Measurements from ENCODE around the gene TACR1. TPM values are rescaled to one million over a fixed set of nuclear protein-coding genes. Genes with fewer than 3 reads are reported as not detected.

Gene TACR1
- total and polyA plus RNA-seq, 2 experiments from 2014 or later = 3.5 to 7.3 TPM

DNA sequence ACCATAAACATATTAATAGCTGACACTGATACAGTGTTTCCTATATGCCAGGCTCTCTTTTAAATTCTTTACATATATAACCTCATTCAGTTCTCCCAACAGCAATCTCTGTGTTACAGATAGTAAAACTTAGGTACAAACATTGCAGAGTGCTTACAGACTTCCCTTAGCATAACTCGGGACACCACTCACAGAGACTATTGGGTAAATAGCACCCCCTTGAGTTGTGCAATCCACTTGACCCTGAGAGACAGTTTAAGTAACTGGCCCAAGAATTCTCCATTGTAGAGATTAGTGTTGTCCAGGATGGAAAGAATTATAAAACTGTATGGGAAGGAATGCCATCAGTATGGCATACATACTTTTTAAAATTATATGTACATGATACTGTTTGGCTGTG is 130.8 kb downstream of the TACR1 start:
- no peak for TF ChIP-seq EZH2phosphoT487 (IDR thresholded peaks at IDR 0.05; ENCODE audit: unreplicated experiment)
- no peak for TF ChIP-seq STAT1 (IDR thresholded peaks at IDR 0.05; ENCODE audit: unreplicated experiment)
- TF ChIP-seq CTCF (conservative IDR thresholded peaks at IDR 0.05; ENCODE audit: low read depth in 2 of 2) = peak in 1 of 2 experiments; percentile 47; a peak in 3 of 4 replicates
- Histone ChIP-seq H3K4me1 (ENCODE audit: insufficient read depth) (0 out of 2 replicates have a peak, but pooled peaks cover 9% of the 10 kb centered on the region), H3K79me2 (replicated peaks; ENCODE audit: insufficient read depth) (no peaks in the 10 kb centered on the region), H4K20me1 (replicated peaks; ENCODE audit: insufficient read depth) (no peaks in the 10 kb centered on the region), H3K4me2 (no peak overlapping the region), H3K27me3 (ENCODE audit: insufficient read depth) (no peaks in the 10 kb centered on the region), H3K9me2 (ENCODE audit: insufficient read depth) (no peaks in the 10 kb centered on the region; the same call in 1 of the 2 replicates), H3K27ac (ENCODE audit: low read depth) (no peak overlapping the region), H3K4me3 (no peak overlapping the region), H3F3A (replicated peaks; ENCODE audit: low read depth) (no peaks in the 10 kb centered on the region), H2AFZ (no peak overlapping the region), H3K36me3 (ENCODE audit: insufficient read depth) (no peaks in the 10 kb centered on the region)
- H3K9me3 Mint-ChIP-seq = no peaks in the 10 kb centered on the region; the same call in 2 of the 3 replicates
- H3K27me3 Mint-ChIP-seq (ENCODE audit: insufficient read depth, low read depth, poor library complexity) = peaks cover 4% of the 10 kb centered on the region
- H3K4me3 Mint-ChIP-seq = no peak overlapping the region
- no peak for DNase-seq (ENCODE audit: low spot score)
- H3K4me1 Mint-ChIP-seq = peaks cover 15% of the 10 kb centered on the region
- ATAC-seq = no peak
- H3K27ac Mint-ChIP-seq = no peak overlapping the region
- no peaks in the 10 kb centered on the region for H3K36me3 Mint-ChIP-seq (ENCODE audit: low read depth)

DNA sequence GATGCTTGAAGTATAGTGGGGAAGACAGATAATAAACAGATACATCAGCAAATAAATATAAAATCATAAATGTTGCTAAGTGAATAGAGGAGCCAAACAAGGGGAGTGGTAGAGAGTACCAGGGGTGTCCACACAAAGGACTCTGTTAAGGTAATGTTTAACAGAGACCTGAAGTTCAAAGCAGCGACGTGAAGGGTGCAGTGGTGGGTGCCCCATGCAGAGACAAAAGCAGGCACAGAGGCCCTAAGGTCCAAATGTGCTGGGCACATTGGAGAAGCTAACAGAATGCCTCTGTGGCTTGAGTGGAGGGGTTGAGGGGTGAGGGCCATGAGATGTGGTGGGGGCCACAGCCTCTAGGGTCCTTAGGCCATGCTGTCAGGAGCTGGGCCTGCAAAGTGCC is 131.8 kb downstream of the TACR1 start:
- H3K4me1 ChIP-seq (ENCODE audit: insufficient read depth) = 0 out of 2 replicates have a peak, but pooled peaks cover 9% of the 10 kb centered on the region
- no peaks in the 10 kb centered on the region for H3K36me3 Mint-ChIP-seq (ENCODE audit: low read depth)
- H3K4me3 Mint-ChIP-seq = no peak overlapping the region
- no peaks in the 10 kb centered on the region for H4K20me1 ChIP-seq (replicated peaks; ENCODE audit: insufficient read depth)
- ATAC-seq (no peak), DNase-seq (ENCODE audit: low spot score) (no peak)
- H3K9me3 Mint-ChIP-seq = no peaks in the 10 kb centered on the region; the same call in 2 of the 3 replicates
- H3F3A ChIP-seq (replicated peaks; ENCODE audit: low read depth) = no peaks in the 10 kb centered on the region
- no peak overlapping the region for H3K4me3 ChIP-seq
- peaks cover 11% of the 10 kb centered on the region for H3K4me1 Mint-ChIP-seq
- no peaks in the 10 kb centered on the region for H3K27me3 ChIP-seq (ENCODE audit: insufficient read depth)
- H3K9me2 ChIP-seq (ENCODE audit: insufficient read depth) = no peaks in the 10 kb centered on the region; the same call in 1 of the 2 replicates
- H3K27me3 Mint-ChIP-seq (ENCODE audit: insufficient read depth, low read depth, poor library complexity) = peaks cover 6% of the 10 kb centered on the region
- no peak overlapping the region for H2AFZ ChIP-seq
- no peaks in the 10 kb centered on the region for H3K36me3 ChIP-seq (ENCODE audit: insufficient read depth)
- no peak overlapping the region for H3K27ac ChIP-seq (ENCODE audit: low read depth)
- H3K27ac Mint-ChIP-seq = no peak overlapping the region
- H3K79me2 ChIP-seq (replicated peaks; ENCODE audit: insufficient read depth) = no peaks in the 10 kb centered on the region
- H3K4me2 ChIP-seq = no peak overlapping the region
- TF ChIP-seq REST (IDR thresholded peaks at IDR 0.05; ENCODE audit: unreplicated experiment) (no peak), EZH2 (IDR thresholded peaks at IDR 0.05; ENCODE audit: low read depth, unreplicated experiment) (no peak), CREB1 (CRISPR knock-in tag; IDR thresholded peaks at IDR 0.05; ENCODE audit: low read depth) (no peak), ZNF114 (CRISPR knock-in tag; IDR thresholded peaks at IDR 0.05) (no peak), ETS1 (IDR thresholded peaks at IDR 0.05) (no peak), POLR2AphosphoS5 (IDR thresholded peaks at IDR 0.05; ENCODE audit: low read depth) (no peak), STAT1 (IDR thresholded peaks at IDR 0.05; ENCODE audit: unreplicated experiment) (no peak), CTCF (conservative IDR thresholded peaks at IDR 0.05; ENCODE audit: low read depth in 2 of 2) (no peak), ZNF331 (CRISPR knock-in tag; IDR thresholded peaks at IDR 0.05; ENCODE audit: low read depth) (no peak), EZH2phosphoT487 (IDR thresholded peaks at IDR 0.05; ENCODE audit: unreplicated experiment) (no peak)

All from GM23338 (cell line).